Progenitor cell of endocrine pancreas (in vitro differentiated cells): Measurements from ENCODE around the gene CRABP2. TPM values are rescaled to one million over a fixed set of nuclear protein-coding genes. Genes with fewer than 3 reads are reported as not detected.
A peak's percentile ranks its signal among the peaks of the same experiment; 100 is the strongest.

Experiments used
- DNase-seq: peaks from one replicate; pipeline ENCODE4 v3.0.0; 2021; ENCODE audit warnings: low spot score; ENCODE audit not compliant: unreplicated experiment
- H3K27ac Mint-ChIP-seq: 2 replicates; pipeline ENCODE4 v1.8.0; 2021; ENCODE audit warnings: mild to moderate bottlenecking, moderate library complexity, mixed read lengths
- H3K27me3 Mint-ChIP-seq: 2 replicates; pipeline ENCODE4 v1.8.0; 2021; ENCODE audit warnings: mixed read lengths
- H3K36me3 Mint-ChIP-seq: 2 replicates; pipeline ENCODE4 v1.8.0; 2022; ENCODE audit warnings: mixed read lengths; ENCODE audit not compliant: insufficient read depth
- H3K4me1 Mint-ChIP-seq: 2 replicates; pipeline ENCODE4 v1.8.0; 2021; ENCODE audit warnings: low read depth, mixed read lengths
- H3K4me3 Mint-ChIP-seq: 2 replicates; pipeline ENCODE4 v1.8.0; 2021; ENCODE audit warnings: low read depth, mild to moderate bottlenecking, moderate library complexity, mixed read lengths
- H3K9me3 Mint-ChIP-seq: 2 replicates; pipeline ENCODE4 v1.8.0; 2021; ENCODE audit warnings: low read depth, mixed read lengths
- CTCF ChIP-seq: fragments of 200-600 bp; sonication (generic); IDR thresholded peaks from one replicate; pipeline ENCODE4 v1.5.0; 2021; ENCODE audit warnings: antibody characterized with exemption, mild to moderate bottlenecking; ENCODE audit not compliant: unreplicated experiment
- total RNA-seq: library from RNA; stranded (reverse); gene quantifications from 2 replicates; pipeline ENCODE4 v1.2.1, GENCODE V29; 2021

Gene CRABP2
- total RNA-seq, 1 donor from 2014 or later, result 70.4 TPM

GRCh38 chr1:156660752-156661112 is 44.7 kb downstream of the CRABP2 start:
- no peaks in the 10 kb centered on the region for H3K9me3 Mint-ChIP-seq
- DNase-seq, result no peak
- H3K4me3 Mint-ChIP-seq, result no peak overlapping the region
- peaks cover 43% of the 10 kb centered on the region for H3K27me3 Mint-ChIP-seq
- peaks cover 35% of the 10 kb centered on the region for H3K4me1 Mint-ChIP-seq
- no peaks in the 10 kb centered on the region for H3K36me3 Mint-ChIP-seq
- no peak for TF ChIP-seq CTCF
- H3K27ac Mint-ChIP-seq, result peak overlapping the region; percentile 76

GRCh38 chr1:156659988-156660751 is 45.2 kb downstream of the CRABP2 start:
- Mint-ChIP-seq H3K36me3 (no peaks in the 10 kb centered on the region), H3K27me3 (peaks cover 45% of the 10 kb centered on the region), H3K9me3 (no peaks in the 10 kb centered on the region), H3K4me3 (no peak overlapping the region), H3K4me1 (peaks cover 29% of the 10 kb centered on the region), H3K27ac (peak overlapping the region; percentile 87)
- TF ChIP-seq CTCF, result peak; percentile 98
- DNase-seq, result peak; percentile 99

- no peak for DNase-seq
- Mint-ChIP-seq H3K27me3 (peaks cover 50% of the 10 kb centered on the region), H3K27ac (no peak overlapping the region), H3K36me3 (no peaks in the 10 kb centered on the region), H3K9me3 (no peaks in the 10 kb centered on the region), H3K4me3 (no peak overlapping the region), H3K4me1 (peaks cover 26% of the 10 kb centered on the region)
- no peak for TF ChIP-seq CTCF
Observed at GRCh38 chr1:156659661-156659987, 45.8 kb downstream of the CRABP2 start.

GRCh38 chr1:156658945-156659574 is 46.3 kb downstream of the CRABP2 start:
- DNase-seq, result no peak
- no peaks in the 10 kb centered on the region for H3K36me3 Mint-ChIP-seq
- no peak overlapping the region for H3K4me3 Mint-ChIP-seq
- no peak overlapping the region for H3K27ac Mint-ChIP-seq
- no peak for TF ChIP-seq CTCF
- H3K4me1 Mint-ChIP-seq, result peaks cover 23% of the 10 kb centered on the region
- peaks cover 56% of the 10 kb centered on the region for H3K27me3 Mint-ChIP-seq
- no peaks in the 10 kb centered on the region for H3K9me3 Mint-ChIP-seq

GRCh38 chr1:156658496-156658895 is 46.9 kb downstream of the CRABP2 start:
- Mint-ChIP-seq H3K27ac (no peak overlapping the region), H3K36me3 (no peaks in the 10 kb centered on the region), H3K9me3 (no peaks in the 10 kb centered on the region), H3K4me3 (no peak overlapping the region), H3K27me3 (peaks cover 62% of the 10 kb centered on the region), H3K4me1 (peaks cover 21% of the 10 kb centered on the region)
- no peak for DNase-seq
- TF ChIP-seq CTCF, result no peak
